GM21390 (cell line): ENCODE results near the gene ZDHHC7.

ENCODE experiments used
- ATAC-seq: cut with Tn5 transposase; IDR thresholded peaks from one replicate; pipeline ENCODE4 v1.9.1; 2021; ENCODE audit not compliant: unreplicated experiment

The ZDHHC7 gene

GRCh38 chr16:85025781-85026653 lies 14.7 kb upstream of the ZDHHC7 start:
- ATAC-seq: no peak

DNA sequence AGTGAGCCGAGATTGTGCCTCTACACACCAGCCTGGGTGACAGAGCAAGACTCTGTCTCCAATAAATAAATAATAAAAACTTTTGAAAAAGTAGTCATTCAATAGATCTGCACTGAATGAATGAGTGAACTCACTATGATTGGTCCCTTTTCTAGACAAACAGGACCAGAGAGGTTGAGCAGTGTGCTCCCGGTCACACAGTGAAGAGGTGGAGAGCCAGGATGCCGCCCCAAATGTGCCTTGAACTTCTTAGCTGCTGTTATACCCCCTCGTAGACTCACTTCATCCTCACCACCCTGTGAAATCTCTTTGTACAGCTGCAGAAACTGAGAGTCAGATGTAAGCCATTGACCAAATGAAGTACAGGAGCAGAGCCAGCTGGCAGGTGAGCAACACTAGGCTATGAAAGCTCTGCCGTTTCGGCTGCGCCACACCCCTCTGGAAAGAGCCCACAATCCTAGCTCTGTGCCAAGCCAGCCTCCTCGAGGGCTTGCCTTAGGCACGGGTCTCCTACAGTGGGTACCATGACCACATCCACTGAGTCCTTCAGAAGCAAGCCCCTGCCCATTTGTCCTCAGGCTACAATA lies 8.4 kb upstream of the ZDHHC7 start:
- ATAC-seq: no peak

GRCh38 chr16:85018529-85019236 lies 7.3 kb upstream of the ZDHHC7 start:
- ATAC-seq: no peak

- ATAC-seq: no peak
These were observed 6.3 kb upstream of the ZDHHC7 start for GRCh38 chr16:85017633-85018032.

DNA sequence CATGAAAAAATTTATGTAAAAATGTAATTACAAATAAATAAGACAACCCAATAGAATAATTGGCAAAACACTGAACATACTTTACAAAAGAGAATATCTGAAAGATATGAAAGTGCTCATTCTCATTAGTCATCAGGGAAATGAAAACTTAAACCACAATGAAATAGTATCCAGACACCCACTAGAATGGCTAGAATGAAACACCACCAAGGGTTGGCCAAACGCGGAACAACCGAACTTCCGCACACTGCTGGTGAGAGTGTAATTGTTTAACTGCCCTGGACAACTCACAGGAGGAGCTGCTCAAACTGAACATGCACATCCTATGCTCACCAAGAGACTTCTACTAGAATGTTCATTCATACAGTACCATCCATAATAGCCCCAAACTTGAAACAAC lies 5.8 kb upstream of the ZDHHC7 start:
- peak; percentile 69 for ATAC-seq

DNA sequence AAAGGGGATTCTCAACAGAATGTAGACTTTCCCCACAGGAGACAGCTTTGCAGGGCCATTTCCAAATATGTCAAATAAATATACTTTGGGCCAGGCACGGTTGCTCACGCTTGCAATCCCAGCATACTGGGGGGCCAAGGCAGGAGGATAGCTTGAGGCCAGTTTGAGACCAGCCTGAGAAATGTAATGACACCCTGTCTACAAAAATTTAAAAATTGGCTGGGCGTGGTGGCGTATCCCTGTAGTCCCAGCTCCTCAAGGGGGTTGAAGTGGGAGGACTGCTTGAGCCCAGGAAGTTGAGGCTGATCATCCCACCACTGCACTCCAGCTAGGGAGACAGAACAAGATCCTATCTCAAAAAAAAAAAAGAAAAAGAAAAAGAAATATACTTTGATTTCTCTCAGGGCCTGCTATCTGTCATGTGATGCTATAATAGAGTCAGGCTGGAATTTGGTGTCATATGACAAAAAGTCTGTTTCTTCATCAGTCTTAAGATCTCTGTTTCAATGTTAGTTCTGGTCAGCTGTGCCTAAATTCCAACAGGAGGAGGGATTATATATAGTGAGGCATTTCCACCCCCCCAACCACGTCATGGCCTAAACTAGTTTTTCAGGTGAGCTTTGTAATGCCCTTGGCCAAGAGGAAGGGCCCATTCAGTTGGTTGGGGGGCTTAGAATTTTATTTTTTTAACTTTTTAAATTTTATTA lies 4.3 kb upstream of the ZDHHC7 start:
- no peak for ATAC-seq

- ATAC-seq: no peak
These were observed 3.0 kb upstream of the ZDHHC7 start for GRCh38 chr16:85014311-85014710.

DNA sequence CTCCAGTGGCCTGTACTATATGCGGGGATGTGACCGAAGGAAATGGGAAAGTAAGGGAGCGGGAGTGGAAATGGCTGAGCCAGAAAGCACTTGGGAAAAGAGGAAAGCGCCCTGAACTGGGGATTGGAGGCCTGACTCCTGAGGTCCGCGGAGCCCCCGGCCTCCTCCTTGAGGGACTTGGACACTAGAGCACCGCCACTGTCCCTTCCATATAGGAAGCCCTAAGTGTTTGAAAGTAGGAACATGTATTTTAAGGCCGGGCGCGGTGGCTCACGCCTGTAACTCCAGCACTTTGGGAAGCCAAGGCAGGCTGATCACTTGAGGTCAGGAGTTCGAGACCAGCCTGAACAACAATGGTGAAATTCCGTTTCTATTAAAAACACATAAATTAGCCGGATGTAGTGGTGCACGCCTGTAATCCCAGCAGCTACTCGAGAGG lies 530 bp upstream of the ZDHHC7 start:
- no peak for ATAC-seq

DNA sequence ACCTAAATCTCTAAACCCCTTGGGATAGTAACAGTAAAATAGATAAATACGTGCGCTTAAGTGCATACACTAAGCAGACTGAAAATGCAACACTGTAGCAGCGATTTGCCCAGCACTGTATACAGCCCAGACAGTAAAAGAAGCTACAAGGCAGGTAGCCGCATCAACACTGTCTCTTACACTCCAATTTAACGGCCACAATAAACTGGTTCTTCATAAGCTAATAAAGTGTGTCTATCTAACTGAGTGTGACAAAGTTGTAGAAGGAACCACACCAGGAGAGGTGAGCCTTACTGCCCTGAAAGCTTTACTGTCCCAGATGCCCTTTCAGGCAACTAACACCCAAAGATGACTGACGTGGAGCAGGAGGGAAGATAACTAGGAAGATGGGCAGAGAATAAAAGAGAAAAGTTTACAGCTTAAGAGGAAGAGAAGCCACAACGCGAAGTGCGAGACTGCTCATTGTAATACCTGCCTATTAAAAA lies 847 bp downstream of the ZDHHC7 start:
- ATAC-seq: no peak

GRCh38 chr16:85008271-85008670 lies 3.1 kb downstream of the ZDHHC7 start:
- ATAC-seq: no peak

DNA sequence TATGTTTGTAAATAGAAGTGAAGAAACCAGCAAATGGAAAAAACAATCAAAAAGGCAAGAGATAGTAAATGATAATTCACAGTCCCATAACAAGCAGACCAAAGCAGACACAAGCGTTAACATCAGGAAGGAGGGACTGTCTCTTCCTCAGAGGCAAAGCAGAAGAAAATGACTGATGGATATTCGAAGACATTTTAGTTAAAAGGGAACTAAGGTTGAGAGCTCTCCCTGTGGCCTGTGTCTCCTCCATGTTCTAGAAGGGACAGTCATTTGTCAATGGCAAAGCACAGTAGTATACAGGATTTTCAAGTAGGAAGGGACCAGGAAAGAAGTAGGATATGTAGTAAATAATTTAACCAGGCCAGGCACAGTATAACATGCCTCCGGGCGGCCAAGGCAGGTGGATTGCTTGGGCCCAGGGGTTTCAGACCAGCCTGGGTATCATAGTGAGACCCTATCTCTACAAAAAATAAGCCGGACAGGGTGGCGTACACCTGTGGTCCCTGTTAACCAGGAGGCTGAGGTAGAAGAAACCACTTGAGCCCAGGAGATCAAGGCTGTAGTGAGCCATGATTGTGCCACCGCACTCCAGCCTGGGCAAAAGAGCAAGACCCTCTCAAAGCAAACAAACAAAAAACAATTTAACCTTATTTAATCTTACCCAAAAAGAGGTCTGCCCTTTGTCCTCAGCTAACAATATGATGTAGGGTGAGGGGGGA lies 3.7 kb downstream of the ZDHHC7 start:
- ATAC-seq: no peak

DNA sequence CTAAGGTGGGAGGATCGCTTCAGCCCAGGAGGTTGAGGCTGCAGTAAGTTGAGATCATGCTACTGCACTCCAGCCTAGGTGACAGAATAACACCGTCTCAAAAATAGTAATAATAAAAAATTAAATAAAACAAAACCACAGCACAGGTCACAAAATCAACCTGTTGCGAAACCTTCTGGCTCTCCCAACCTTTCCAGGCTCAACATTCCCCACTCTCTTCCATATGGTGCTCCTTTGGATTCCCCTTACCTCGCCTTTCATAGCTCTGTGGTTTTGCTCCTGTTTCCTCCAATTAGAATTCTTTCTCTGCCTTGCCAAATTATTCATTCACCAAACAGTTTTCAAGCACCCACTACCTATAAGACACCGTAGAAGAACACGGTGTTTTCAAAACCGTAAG lies 4.7 kb downstream of the ZDHHC7 start:
- no peak for ATAC-seq

DNA sequence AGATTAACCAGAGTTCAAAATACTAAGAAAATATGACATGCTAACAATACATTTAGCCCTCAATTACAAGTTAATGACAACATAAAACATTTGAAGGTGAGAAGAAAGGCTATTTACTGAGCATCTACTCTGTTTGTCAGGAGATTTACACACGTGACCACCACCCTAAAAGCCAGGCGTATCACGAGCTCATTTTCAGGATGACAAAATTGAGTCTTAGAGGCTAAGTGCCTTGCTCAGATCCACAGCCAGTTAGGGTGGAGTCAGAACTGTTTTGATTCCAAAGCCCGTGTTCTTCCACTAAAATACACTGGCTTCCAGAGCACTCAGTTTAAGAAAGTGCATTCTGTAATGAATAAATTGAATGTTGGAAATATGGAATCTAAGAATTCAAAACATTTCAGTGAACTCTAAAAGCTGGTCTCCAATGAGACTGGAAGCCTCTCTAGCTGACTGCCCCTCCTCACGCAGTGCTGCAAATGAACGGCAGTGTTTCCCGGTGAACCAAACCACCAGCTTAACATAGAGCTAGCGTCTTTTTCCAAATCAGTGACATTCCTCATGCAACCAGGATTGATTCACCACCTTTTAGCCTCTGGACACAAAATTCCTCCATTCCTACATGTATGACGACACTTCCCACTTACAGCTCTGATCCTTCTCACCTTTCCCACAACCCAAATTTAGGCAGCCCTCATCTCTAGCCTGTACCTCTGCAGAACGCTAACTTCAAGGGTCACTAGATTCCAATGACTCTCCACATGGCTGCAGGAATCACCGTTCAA lies 5.9 kb downstream of the ZDHHC7 start:
- ATAC-seq: no peak

- ATAC-seq: no peak
These were observed 6.6 kb downstream of the ZDHHC7 start for GRCh38 chr16:85004587-85005205.

- no peak for ATAC-seq
These were observed 7.4 kb downstream of the ZDHHC7 start for GRCh38 chr16:85003725-85004586.

DNA sequence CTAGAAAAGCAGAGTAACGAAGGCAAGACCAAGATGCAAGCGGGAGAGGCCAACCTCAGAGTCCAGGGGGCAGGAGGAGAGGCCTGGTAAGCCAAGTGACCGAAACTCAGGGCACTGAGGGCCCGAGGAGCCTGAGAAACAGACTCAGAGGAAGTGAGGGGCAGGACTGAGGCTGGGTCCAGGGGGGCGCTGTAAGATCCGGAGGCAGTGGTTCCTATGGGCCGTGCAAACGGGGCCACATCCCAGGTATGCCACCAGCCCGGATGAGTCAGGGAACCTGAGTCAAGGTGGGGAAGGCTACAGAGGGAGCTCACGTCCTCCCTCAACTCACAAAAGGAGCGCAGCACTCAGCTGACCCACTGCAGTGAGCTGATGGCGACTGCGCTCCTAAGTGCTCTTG lies 8.3 kb downstream of the ZDHHC7 start:
- ATAC-seq: no peak

GRCh38 chr16:85002608-85003007 lies 8.7 kb downstream of the ZDHHC7 start:
- no peak for ATAC-seq

- ATAC-seq: no peak
These were observed 9.2 kb downstream of the ZDHHC7 start for GRCh38 chr16:85002099-85002541.
